Pancreas (tissue), 10 donors: ENCODE results near the gene RNF150. TPM values are rescaled to one million over a fixed set of nuclear protein-coding genes. Genes with fewer than 3 reads are reported as not detected.
"Not testable (repeated sequence)": the region's sequence is repeated elsewhere in the genome, so short reads cannot be mapped to it uniquely, and the experiment has no call there.

Experiments used
- ATAC-seq, 4 donors: fragments of 200-7000 bp; cut with Tn5 transposase; one replicate each; pipeline versions ENCODE4 v1.8.0 to v1.9.1; 2020; ENCODE audit warnings: mild to moderate bottlenecking in 4 of 4, moderate library complexity in 4 of 4
- DNase-seq, 6 donors: peaks; one replicate each; pipeline ENCODE4 v3.0.0-alpha.2; 2020
- FAIRE-seq: peaks from 2 replicates; lab custom pipeline; 2012; peaks lifted over from hg19 to GRCh38; lab: Jason Lieb, UNC
- H3K27ac ChIP-seq, 4 donors: fragments of 200-600 bp; sonication (generic); 1 replicate in 3 of 4; 2 replicates in 1 of 4; pipeline versions ENCODE4 v1.5.0 to v1.8.0; 2020
- H3K27me3 ChIP-seq, 4 donors: fragments of 200-600 bp; one replicate each; pipeline ENCODE4 v1.8.0; 2021
- H3K36me3 ChIP-seq, 3 donors: fragments of 200-600 bp; sonication (generic) in 1 of 3; one replicate each; pipeline versions ENCODE4 v1.5.0 to v1.8.0; 2020 to 2021
- H3K4me1 ChIP-seq, 3 donors: fragments of 200-600 bp; one replicate each; pipeline ENCODE4 v1.8.0; 2021
- H3K4me3 ChIP-seq, 4 donors: fragments of 200-600 bp; sonication (generic) in 2 of 4; one replicate each; pipeline versions ENCODE4 v1.5.0 to v1.8.0; 2020 to 2021
- H3K9me3 ChIP-seq, 4 donors: fragments of 200-600 bp; one replicate each; pipeline ENCODE4 v1.8.0; 2021
- CTCF ChIP-seq, 4 donors: fragments of 200-600 bp; sonication (generic) in 3 of 4; IDR thresholded peaks; one replicate each; pipeline versions ENCODE4 v1.5.0 to v1.8.0; 2021; ENCODE audit warnings: antibody characterized with exemption in 4 of 4
- WGBS, 2 donors: extraction: QIAGEN DNeasy Blood & Tissue Kit; methylation state at CpG; one replicate each; pipeline ENCODE4 v1.1.7; 2013; 5-methylcytosine and 5-hydroxymethylcytosine counted together
- intact Hi-C, 3 donors: fragments of 100-400 bp; cut with DNase I; formaldehyde crosslinking; loops; one replicate each; pipeline versions ENCODE4 v1.11.1 to v1.14.2; 2022
- polyA plus RNA-seq, 2 donors: library from polyadenylated mRNA; stranded (reverse); fragments of 200-250 nt; gene quantifications; one replicate each; pipeline ENCODE4 v1.2.3, GENCODE V29; 2013
- total RNA-seq, 6 donors: library from RNA; stranded (reverse); fragmentation: NEBNext Ultra II Directional in 4 of 6; extraction: Animal tissue kit (Norgen Biotek cat#: 25700) in 4 of 6; gene quantifications; one replicate each; pipeline versions ENCODE4 v1.2.1 to v1.2.4, GENCODE V29; 2021 to 2023
- donor health status: healthy with polysubstance abuse.
- donor health status: DM: no; HTN: no; CAD: no; lungs with moderate emphysema.
- donor health status: DM: no; HTN: no; CAD: no.
- donor health status: control.
- donor health status: control.
- donor health status: Bipolar disorder and iron deficiency.
- donor health status: DM: yes; HTN: yes; CAD: no.
- donor health status: DM: no; HTN: no; CAD: no.
- donor health status: DM: no; HTN: no; CAD: no.
- donor health status: DM: yes; HTN: yes; CAD: no.

RNF150 gene
- total and polyA plus RNA-seq, 8 donors = 0.53 to 4.1 (median 2.5) TPM

- ATAC-seq = peak in 1 of 4 donors; percentile 53
- intact Hi-C loops = no loop called here
- no peak for DNase-seq
- H3K9me3 ChIP-seq = no peaks in the 10 kb centered on the region
- no peak for TF ChIP-seq CTCF (IDR thresholded peaks at IDR 0.05)
- H3K27me3 ChIP-seq = peaks cover 0 to 4% (median 0%) of the 10 kb centered on the region in 4 donors
- no peak overlapping the region for H3K4me3 ChIP-seq
- no peaks in the 10 kb centered on the region for H3K4me1 ChIP-seq
- no peaks in the 10 kb centered on the region for H3K36me3 ChIP-seq
- 49 to 58% methylated on average over 1 of the region's 1 CpG for WGBS, 2 donors
- no peak overlapping the region for H3K27ac ChIP-seq
- no peak for FAIRE-seq
These were observed 41.2 kb upstream of the RNF150 start for GRCh38 chr4:141174457-141174856.

- intact Hi-C loops = no loop called here
- H3K4me1 ChIP-seq = no peaks in the 10 kb centered on the region
- FAIRE-seq = no peak
- WGBS, 2 donors = 64 to 71% methylated on average over 3 of the region's 3 CpGs
- no peaks in the 10 kb centered on the region for H3K36me3 ChIP-seq
- H3K9me3 ChIP-seq = no peaks in the 10 kb centered on the region
- H3K27ac ChIP-seq = no peak overlapping the region
- no peak for DNase-seq
- TF ChIP-seq CTCF (IDR thresholded peaks at IDR 0.05) = no peak
- H3K27me3 ChIP-seq = no peaks in the 10 kb centered on the region
- ATAC-seq = no peak
- no peak overlapping the region for H3K4me3 ChIP-seq
These were observed 37.4 kb upstream of the RNF150 start for GRCh38 chr4:141170671-141171070.

GRCh38 chr4:141169391-141169790, 36.1 kb upstream of the RNF150 start:
- intact Hi-C loops = no loop called here
- H3K36me3 ChIP-seq = no peaks in the 10 kb centered on the region
- H3K9me3 ChIP-seq = no peaks in the 10 kb centered on the region
- H3K27me3 ChIP-seq = peaks cover 0 to 4% (median 0%) of the 10 kb centered on the region in 4 donors
- no peaks in the 10 kb centered on the region for H3K4me1 ChIP-seq
- H3K27ac ChIP-seq = no peak overlapping the region
- no peak for TF ChIP-seq CTCF (IDR thresholded peaks at IDR 0.05)
- FAIRE-seq = no peak
- ATAC-seq = no peak
- no peak for DNase-seq
- no peak overlapping the region for H3K4me3 ChIP-seq

GRCh38 chr4:141165001-141165400, 31.7 kb upstream of the RNF150 start:
- H3K4me1 ChIP-seq, H3K27me3 ChIP-seq, intact Hi-C loops, H3K4me3 ChIP-seq, H3K36me3 ChIP-seq, DNase-seq, FAIRE-seq, H3K27ac ChIP-seq, H3K9me3 ChIP-seq, ATAC-seq: not testable (repeated sequence)
- WGBS, 2 donors = 74 to 82% methylated on average over 5 of the region's 5 CpGs

- intact Hi-C loops = no loop called here
- WGBS, 2 donors = 56 to 70% methylated on average over 1 of the region's 1 CpG
- TF ChIP-seq CTCF (IDR thresholded peaks at IDR 0.05) = no peak
- H3K36me3 ChIP-seq = no peaks in the 10 kb centered on the region
- no peak overlapping the region for H3K27ac ChIP-seq
- FAIRE-seq (no peak), DNase-seq (no peak), ATAC-seq (no peak)
- no peaks in the 10 kb centered on the region for H3K27me3 ChIP-seq
- H3K9me3 ChIP-seq = no peaks in the 10 kb centered on the region
- no peaks in the 10 kb centered on the region for H3K4me1 ChIP-seq
- no peak overlapping the region for H3K4me3 ChIP-seq
These were observed 25.8 kb upstream of the RNF150 start for GRCh38 chr4:141159027-141159426.
